Measurements from ENCODE around the gene LRFN3.

DNA sequence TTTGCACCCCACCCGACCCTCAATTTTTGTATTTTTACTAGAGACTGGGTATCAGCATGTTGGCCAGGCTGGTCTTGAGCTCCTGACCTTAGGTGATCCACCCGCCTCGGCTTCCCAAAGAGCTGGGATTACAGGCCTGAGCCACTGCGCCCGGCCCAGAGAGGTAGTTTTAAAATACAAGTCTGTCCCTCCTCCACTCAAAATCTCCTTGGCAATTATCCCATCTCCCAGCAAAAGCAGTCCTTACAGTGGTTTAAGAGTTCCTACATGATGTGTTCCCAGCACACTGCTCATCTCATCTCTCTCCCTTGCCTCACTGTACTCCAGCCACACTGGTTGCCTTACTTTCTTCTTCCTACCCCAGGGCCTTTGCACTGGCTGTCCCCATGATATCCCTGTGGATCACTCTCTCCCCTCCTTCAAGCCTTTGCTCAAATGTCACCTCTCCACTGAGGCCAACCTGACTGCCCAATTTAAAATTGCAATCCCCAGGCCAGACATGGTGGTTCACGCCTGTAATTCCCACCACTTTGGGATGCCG is 24.3 kb downstream of the LRFN3 start:
- TF ChIP-seq, protein P1, sequence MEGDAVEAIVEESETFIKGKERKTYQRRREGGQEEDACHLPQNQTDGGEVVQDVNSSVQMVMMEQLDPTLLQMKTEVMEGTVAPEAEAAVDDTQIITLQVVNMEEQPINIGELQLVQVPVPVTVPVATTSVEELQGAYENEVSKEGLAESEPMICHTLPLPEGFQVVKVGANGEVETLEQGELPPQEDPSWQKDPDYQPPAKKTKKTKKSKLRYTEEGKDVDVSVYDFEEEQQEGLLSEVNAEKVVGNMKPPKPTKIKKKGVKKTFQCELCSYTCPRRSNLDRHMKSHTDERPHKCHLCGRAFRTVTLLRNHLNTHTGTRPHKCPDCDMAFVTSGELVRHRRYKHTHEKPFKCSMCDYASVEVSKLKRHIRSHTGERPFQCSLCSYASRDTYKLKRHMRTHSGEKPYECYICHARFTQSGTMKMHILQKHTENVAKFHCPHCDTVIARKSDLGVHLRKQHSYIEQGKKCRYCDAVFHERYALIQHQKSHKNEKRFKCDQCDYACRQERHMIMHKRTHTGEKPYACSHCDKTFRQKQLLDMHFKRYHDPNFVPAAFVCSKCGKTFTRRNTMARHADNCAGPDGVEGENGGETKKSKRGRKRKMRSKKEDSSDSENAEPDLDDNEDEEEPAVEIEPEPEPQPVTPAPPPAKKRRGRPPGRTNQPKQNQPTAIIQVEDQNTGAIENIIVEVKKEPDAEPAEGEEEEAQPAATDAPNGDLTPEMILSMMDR (IDR thresholded peaks at IDR 0.05), result no peak
- no peak for TF ChIP-seq POLR2AphosphoS5 (IDR thresholded peaks at IDR 0.05)
- TF ChIP-seq POLR2A (IDR thresholded peaks at IDR 0.05), result no peak

Measured in transverse colon (tissue), 4 donors.